ENCODE data around the gene NFKBIB.
"Not testable (repeated sequence)": the region's sequence is repeated elsewhere in the genome, so short reads cannot be mapped to it uniquely, and the experiment has no call there.

The NFKBIB gene

DNA sequence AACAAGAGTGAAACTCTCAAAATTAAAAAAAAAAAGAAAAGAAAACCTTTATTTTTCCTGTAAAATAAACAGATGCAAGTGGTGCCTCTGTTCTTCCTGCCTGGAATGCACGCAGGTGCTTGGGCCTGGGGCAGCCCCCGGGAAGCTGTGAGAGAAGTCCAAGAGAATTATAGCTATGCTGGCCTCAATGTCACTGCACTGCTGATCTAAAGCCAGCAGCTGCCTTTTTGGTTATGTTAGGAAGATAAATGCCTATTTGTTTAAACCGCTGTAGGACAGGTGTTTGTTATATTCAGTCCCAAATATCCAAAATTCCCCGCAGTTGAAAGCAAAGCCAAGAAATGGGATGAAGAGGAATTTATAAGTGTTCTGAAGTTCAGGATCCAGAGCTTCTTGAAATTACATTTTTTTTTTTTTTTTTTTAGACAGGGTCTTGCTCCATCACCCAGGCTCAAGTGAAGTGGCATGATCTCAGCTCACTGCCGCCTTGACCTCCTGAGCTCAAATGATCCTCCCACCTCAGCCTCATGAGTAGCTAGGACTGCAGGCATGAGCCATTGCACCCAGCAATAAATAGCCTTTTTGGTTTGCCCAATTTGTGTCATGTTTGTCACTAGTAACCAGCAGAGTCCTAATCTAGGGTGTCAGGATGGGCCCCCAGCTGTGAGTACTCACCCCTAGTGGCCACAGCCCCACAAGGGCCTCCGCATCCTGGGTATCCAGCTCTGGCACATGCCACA lies 23.9 kb upstream of the NFKBIB start:
- DNase-seq = no peak

DNA sequence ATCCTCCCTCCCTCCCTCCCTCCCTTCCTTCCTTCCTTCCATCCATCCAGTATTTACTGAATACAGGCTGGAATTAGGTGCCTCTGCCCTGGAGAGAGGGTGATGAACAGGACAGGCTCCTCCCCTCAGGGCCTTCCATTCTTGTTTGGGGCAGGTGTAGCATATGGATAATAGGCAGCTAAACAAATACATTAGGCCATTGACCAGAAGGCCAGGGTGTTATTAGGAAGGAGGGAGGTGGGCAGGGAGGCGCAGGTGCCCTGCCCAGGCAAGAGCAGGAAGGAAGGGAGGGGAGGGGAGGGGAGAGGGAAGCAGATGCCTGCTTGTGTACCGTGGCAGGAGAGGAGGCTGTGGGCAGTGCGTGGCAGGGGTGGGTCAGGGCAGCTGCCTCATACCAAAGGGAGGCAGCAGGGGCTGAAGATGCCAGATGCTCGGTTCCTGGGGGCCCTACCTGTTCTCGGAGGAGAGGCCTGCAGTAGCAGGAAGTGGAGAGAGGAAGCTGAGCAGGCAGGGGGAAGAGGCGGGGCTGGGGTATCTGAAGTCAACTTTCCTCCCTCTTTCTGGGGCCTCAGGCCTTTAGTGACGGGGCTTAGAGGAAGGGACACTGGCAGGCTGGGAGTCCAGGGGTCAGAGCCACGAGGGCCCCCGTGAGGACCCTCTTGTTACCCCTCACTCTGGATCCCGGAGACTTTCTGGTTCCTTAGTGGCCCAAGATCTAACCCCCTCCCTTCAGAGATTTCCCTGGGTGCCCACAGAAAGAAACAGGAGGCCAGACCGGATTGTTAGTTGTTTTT lies 21.8 kb upstream of the NFKBIB start, which contains the start of gene RINL:
Gene RINL, minus strand, starts transcription at position 495 of the 794 bp plus-strand sequence. CDS start 1,533 bp downstream, outside the sequence.
- DNase-seq = peak; percentile 99

GRCh38 chr19:38878575-38879399 lies 21.0 kb upstream of the NFKBIB start:
- DNase-seq = no peak

- no peak for DNase-seq
Observed at GRCh38 chr19:38879400-38879751, 20.4 kb upstream of the NFKBIB start.

DNA sequence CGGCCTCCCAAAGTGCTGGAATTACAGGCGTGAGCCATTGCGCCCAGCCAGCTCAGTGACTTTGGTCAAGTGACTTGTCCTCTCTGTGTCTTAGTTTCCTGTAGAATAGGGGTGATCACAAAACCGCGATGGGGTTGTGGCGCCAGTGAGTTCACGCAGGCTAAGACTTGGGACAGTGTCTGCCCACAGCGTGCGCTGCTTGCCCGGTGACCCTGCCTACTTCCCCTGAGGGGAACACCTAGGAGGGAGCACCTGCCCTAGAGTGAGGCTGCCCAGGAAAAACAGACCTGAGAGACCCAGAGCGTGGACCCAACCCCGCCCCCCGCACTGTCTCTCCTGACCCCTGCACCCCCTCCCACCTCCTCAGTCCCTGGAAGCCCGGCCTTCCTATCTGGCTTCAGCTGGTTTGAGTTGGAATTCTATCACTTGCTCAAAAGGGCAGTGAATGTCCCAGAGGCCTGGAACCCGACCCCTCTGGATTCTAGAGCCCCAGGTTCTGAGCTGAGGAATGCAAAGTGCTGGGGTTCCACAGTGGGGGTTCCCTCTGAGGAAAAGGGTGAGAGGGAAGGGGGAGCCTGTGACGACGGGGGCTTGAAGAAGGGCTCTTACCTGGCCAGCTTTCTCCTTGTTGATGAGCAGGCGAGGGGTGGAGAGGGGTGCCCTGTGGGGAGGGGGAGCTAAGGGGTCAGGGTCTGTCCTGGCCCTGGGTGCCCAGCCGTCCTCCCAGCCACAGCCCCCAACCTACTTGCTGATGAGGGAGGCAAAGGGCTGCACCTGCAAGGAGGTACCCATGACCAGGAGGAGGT lies 19.5 kb upstream of the NFKBIB start:
- no peak for DNase-seq

DNA sequence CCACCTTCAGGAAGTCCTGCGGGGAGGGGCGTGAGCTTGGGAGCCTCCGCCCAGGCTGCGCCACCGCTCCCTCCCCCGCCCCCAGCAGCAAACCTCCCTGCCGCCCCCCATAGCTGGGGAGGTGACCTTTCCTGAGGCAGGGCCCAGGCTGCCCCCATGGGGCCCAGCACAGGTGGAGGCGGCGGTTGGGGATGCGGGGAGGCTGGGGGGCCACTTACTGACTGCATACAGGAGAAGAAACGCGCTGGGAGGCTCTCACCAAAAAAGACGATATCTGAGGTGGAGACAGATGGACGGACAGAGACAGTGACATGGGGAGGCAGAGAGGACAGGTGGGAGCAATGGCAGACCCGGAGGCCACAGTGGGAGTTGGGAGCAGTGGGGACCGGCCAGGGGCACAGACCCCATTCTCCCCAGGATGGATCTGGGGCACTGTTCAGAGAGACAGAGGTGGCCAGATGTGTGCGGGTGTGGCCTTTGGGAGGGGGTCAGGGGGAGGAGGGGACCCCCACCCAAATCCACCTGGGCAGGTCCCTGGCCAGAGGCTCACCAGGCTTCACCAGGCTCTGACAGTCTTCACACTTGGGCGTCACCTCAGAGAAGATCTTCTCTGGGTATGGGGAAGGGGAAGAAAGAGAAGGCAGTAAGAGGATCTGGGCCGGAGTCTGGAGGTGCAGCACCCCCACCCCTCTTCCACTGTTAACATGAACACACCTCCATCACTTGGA lies 18.7 kb upstream of the NFKBIB start:
- DNase-seq = no peak

GRCh38 chr19:38883286-38883685 lies 16.5 kb upstream of the NFKBIB start:
- DNase-seq = no peak

DNA sequence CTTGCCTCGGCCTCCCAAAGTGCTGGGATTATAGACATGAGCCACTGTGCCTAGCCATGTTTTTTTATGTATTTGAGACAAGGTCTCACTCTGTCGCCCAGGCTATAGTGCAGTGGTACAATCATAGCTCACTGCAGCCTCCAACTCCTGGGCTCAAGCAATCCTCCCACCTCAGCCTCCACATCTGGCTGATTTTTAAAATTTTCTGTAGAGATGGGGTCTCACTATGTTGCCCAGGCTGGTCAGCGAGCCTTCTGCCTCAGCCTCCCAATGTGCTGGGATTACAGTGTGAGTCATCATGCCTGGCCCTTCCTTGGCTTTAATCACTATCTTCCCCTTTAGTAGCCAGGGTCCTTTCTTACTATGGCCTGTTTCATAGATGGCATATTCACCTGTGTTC lies 15.1 kb upstream of the NFKBIB start:
- DNase-seq = not testable (repeated sequence)

- no peak for DNase-seq
Observed at GRCh38 chr19:38888876-38889275, 10.9 kb upstream of the NFKBIB start.

- no peak for DNase-seq
Observed at GRCh38 chr19:38889803-38890202, 10.0 kb upstream of the NFKBIB start.

GRCh38 chr19:38890686-38891085 lies 9.1 kb upstream of the NFKBIB start:
- no peak for DNase-seq

GRCh38 chr19:38891771-38892170 lies 8.0 kb upstream of the NFKBIB start:
- DNase-seq = no peak

- DNase-seq = no peak
Observed at GRCh38 chr19:38892841-38893240, 6.9 kb upstream of the NFKBIB start.

GRCh38 chr19:38893341-38893771 lies 6.4 kb upstream of the NFKBIB start:
- DNase-seq = no peak

DNA sequence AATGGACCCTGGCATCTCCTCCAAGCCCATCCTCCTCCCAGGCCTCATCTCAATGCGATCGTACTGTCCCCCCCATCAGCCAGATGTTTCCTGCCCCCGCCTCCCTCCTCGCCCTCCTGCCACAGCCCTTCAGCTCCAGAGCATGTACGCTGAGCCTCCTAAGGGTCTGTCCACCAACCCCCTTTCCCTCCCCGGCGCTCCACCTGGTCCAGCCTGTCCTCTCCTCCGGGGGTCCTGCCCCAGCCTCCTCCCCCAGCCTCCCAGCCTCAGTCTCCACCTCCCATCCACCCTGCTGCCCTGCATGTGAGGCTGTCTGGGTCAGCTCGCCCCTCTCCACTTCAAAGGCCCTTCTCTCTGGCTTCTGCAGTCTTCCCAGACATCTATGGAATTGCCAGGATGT lies 4.8 kb upstream of the NFKBIB start:
- no peak for DNase-seq

DNA sequence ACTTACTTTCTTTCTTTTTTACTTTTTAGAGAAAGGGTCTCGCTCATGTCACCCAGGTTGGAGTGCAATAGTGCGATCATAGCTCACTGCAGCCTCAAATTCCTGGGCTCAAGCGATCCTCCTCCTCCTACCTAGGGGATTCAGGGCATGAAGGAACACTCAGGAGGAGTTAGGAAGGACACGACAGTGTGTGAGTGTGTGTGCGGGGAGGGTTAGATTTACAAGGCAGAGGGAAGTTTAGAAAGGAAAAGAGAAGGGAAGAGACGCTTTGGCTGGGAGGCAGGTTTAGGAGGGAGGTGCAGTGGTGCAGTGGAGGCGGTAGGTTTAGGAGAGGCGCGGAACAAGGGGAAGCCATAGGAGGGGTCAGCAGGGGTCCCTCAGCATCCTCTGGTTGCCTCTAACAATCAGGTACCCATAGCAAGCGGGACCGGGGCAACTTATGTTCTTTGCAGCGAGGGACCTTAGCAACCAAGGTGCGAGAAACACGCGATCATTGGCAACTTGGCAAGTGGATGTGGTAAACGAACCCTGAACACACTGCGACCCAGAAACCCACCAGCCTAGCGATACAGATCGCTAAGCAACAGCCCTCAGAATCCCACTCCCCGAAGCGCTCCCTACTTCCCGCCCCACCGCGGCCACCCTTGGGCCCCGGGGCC lies 852 bp upstream of the NFKBIB start:
- no peak for DNase-seq

DNA sequence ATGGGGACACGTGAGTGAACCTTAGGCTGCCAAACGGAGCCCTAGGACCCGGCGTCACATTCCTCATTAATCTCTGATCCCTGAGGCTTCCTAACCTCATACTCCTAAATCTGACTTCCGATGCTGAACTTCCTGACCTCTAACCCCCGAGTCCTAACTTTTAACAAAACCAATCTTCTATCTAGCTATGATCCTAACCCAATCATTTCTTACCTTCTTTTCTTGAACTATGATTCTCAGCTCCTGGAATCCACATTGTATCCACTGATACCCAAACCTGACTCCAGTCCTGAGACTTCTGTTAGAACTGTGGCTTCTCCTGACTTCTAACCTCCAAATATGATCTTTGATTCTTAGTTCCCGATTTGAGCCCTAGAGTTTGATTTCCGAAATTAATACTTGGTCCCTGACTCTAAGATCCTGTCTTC lies 447 bp downstream of the NFKBIB start:
- DNase-seq = peak; percentile 65

DNA sequence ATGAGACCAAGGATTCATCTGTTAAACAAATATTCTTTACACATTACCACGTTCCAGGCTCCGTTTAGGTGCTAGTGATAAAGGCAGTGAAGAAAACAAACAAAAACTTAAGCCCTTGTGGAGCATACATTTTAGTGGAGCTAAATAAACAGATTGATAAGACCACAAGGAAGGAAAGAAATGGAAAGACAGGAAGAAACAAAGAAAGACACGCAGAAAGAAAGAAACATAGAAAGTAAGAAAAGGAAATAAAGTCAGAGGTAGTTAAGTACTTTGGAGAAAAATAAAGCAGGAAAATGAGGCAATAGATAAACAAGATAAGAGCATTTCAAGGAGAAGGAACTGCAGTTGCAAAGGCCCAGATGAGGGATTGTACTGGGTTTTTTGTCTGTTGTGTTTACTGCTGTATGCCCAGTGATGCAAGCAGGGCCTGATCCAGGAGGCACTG lies 998 bp downstream of the NFKBIB start:
- DNase-seq = no peak

DNA sequence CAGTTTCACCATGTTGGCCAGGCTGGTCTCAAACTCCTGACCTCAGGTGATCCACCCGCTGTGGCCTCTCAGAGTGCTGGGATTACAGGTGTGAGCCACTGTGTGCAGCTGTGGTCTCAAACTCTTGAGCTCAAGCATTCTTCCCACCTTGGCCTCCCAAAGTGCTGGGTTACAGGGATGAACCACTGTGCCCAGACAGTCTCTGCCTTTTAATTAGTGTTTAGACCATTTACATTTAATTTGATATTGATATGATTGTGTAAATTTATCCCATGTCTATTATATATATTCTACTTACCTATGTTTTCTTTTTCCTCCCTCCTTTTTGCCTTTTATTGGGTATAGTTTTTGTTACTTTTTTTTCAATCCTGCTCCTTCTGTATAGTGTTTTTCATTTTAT lies 1.9 kb downstream of the NFKBIB start:
- no peak for DNase-seq

GRCh38 chr19:38904581-38905539 lies 5.1 kb downstream of the NFKBIB start:
- DNase-seq = no peak
